Hypothalamus (tissue), 51 donors: ENCODE data around the gene CELSR1.
"Not testable (repeated sequence)": the region's sequence is repeated elsewhere in the genome, so short reads cannot be mapped to it uniquely, and the experiment has no call there.

Experiments used
- DNase-seq, 51 donors: peaks; one replicate each; lab custom pipeline; 2025; lab: John Stamatoyannopoulos, UW

CELSR1 gene

DNA sequence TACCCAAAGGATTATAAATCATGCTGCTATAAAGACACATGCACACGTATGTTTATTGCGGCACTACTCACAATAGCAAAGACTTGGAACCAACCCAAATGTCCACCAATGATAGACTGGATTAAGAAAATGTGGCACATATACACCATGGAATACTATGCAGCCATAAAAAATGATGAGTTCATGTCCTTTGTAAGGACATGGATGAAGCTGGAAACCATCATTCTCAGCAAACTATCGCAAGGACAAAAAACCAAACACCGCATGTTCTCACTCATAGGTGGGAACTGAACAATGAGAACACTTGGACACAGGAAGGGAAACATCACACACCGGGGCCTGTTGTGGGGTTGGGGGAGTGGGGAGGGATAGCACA, 21.3 kb downstream of the CELSR1 start:
- DNase-seq, result not testable (repeated sequence)

DNA sequence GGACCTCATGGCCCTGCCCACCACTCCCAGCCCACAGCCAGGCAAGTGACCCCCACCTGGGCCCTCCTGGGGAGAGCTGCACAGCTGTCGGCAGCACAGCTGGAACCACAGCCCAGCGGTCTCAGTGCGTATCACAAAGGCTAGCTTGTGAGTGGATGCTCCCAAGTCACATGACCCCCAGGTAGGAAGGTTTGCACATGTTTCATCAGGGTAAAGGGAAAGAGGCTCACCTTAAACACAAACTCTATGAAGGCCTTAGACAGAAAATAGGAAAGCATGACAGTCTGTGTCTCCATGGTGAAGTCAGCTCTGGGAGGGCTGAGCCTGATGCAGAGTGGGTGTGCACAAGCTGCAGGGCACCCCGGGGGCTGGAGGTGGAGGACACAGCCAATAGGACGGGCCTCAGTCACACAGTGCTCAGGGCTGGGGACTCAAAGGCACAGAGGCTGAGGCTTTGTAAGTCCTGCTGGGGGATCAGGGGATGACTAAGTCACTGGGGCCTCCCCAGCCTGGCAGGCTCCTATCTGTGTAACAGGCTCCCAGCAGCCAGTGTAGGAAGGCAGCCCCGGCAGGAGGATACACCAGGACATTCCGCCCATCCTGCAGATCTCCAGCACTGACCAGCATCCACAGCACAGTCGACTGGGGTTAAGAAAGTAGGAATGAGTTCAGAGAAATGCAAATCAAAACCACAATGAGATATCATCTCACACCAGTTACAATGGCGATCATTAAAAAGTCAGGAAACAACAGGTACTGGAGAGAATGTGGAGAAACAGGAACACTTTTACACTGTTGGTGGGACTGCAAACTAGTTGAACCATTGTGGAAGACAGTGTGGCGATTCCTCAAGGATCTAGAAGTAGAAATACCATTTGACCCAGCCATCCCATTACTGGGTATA, 22.0 kb downstream of the CELSR1 start:
- no peak for DNase-seq

DNA sequence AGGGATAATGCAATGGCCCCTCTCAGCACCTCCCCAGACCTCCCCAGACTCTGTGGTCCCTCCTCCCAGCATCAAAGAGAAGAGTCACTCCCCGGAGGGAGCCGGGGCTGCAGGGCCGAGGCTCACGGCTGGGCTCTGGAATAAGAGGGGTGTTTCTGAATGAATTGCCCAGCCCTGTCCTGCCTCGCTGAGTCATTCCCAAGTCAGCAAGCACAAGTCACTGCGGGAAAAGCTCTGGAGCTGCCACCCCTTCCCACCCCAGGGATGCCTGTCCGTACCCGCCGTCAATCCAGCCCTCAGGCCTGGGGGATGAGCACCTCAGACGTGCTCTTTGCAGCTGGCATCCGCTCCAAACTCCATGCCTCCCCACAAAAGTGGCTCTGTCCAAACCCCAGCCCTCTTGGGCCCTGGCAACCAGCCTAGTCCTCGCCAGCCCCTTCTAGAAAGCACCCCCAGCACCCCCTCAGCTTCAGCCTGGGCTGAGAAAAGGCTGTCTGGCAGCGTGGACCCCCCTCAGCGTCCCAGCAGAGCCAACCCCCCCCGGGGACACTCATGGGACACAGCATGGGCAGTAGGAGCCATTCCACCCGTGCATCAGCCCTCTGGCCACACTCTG, 22.7 kb downstream of the CELSR1 start:
- DNase-seq, result no peak

GRCh38 chr22:46513908-46514550, 23.4 kb downstream of the CELSR1 start:
- no peak for DNase-seq

GRCh38 chr22:46512683-46513082, 24.7 kb downstream of the CELSR1 start:
- no peak for DNase-seq

DNA sequence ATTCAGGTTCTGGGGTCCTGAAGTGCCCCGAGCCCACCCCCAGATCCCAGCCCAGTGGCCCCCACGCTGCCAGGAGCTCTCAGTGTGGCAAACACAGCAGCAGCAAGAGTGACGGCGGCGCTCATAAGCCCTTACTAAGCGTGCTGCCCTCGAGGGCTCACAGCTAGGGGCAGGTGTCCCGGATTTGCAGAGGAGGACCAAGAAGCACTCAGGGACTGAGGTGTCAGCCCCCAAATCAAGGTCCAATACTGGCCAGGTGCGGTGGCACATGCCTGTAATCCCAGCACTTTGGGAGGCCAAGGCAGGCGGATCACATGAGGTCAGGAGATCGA, 25.4 kb downstream of the CELSR1 start:
- DNase-seq, result no peak

DNA sequence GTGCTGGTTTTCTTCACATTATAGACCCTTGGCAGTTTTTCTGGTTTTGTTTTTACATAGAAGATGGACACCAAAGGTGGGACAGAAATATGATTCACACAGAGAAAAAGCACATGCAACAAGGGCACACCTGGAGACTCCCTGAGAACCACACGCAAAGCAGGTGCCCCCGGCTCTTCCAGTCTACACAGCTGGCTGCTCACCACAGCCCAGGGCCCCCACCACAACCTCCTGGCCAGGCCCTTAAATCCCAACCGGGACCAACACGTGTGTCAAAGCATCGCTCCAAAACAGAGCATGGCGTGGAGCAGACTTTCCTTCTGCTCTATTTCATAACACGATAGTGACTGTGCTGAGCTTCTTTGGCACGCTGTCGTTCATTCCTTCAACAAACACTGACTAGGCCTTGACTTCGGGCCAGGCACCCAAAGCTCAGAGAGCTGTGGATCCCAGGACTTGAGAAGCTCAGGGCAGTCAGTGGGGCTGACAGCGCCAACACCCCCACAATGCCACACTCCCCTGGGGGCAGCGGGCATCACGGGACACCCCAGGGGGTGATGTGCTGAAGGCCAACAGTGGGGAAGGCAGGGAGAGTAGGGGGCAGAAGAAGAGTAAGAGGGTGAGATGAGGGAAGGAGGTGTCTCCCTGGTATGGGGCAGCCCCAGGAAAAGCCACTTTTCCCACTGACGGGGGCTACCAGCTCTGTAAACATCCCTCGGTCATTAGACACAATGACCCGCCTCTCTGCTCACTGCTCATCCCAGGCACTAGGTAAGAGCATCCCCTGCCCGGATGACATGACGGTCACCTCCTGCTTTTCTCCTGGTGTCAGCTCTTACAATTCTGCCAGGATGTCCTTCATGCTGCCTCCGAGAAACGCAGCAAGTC, 26.0 kb downstream of the CELSR1 start:
- DNase-seq, result no peak

- no peak for DNase-seq
Measured at GRCh38 chr22:46509416-46510089, 27.9 kb downstream of the CELSR1 start.

- DNase-seq, result no peak
Measured at GRCh38 chr22:46508491-46508999, 28.9 kb downstream of the CELSR1 start.

DNA sequence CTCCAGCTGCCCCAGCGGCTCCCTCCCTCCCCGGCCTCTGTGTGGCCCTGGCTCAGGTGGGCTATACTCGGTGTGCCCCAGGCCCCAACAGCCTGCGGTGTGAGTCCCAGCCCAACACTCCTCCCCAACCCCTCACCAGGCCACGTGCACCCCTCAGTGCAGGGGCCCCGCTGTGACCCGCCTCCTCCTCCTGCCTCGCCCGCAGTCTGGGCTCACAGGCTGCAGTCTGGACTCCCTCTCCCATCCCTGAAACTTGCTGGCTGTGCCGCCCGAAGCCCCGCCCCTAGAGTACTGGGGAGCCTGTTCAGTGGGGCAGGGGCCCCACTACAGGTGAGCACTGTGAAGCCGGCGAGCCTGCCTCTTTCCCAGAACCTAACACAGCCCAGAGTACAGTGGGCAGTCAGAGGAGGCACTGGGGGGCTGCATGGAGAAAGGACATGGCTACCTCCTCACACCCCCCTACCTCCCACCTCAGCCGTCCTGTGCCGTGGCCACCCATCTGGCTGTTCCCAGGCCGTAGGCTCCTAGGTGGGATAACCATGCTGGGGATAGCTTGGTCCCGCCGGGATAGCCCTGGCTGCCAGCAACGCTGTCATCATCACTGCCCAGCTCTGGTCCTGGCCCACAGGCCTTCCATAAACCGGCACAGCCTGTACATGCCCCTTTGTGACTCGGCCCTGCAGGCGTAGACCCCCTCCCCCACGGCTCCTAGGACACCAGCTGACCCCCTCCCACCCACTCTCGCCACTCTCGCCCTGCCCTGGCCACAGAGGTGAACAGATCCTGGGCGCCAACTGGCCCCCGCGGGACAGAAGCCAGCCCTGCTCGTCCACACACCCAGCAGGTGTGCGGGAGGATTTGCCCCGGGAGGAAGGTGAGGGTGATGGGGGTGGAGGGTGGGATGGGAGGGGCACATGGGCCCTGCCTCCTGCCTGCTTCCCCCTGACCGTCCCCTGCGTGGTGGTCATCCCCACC, 29.7 kb downstream of the CELSR1 start:
- no peak for DNase-seq

DNA sequence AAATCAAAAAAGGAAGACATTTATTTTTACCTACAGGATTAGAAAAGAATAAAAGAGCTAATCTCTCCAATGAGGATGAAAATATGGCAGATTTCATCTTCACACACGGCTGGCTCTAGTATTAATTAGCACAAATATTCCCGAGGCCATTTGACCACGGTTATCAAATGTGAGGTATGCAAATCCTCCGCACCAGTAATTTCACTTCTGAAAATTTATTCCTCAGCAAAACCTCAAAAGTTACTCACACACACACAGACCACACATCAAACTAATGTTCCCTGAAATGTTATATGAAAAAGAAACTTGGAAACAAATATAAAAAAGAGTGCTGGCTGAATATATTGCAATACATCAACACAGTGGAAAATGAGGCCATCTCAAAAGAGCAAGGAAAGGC, 32.8 kb downstream of the CELSR1 start:
- no peak for DNase-seq

DNA sequence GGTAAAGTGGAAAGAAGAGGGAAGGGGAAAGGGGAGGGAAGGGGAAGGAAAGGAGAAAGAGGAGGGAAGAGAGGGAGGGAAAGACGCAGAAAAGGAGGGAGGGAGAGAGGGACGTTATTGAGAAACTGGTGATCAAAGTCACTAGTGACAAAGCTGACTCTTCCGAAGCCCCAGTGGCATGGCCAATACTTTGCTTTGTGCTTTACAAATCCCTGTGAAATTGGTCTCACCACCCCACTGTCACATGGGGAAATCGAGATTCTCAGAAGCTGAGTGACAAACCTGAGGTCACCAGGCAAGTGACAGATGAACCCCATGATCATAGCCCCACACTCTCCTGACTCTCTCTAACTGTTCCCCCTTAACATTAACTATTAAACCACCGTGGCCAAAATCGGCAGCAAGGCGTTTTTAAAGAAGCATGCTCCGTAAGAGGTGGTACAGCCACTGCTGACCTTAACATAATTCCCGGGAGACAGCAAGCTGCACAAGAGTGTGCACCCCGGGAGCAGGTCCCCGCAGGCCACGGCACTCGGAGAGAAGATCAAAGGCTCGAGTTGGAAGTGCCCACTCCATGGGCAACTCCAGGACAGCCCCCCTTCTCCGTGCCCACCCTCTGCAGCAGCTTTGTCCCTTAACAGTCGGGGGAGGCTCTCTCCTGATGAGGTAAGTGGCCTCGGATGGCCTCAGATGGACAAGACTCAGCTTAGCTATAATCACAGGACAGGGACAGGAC, 34.8 kb downstream of the CELSR1 start:
- no peak for DNase-seq

DNA sequence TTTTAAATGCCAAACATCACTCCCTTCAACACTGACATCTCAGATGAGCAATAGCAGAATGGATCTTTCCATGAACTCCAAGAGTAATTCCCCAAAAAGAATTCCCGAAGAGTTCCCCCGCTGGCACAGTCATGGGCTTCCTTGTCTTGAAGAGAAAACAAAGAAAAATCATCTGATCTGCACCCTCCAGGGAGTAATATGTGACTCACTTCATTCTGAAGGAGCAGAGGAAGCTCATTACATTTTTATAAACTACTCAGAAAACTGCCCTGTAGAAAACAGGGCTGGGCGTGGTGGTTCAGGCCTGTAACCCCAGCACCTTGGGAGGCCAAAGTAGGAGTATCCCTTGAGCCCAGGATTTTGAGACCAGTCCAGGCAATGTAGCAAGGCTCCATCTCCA, 35.7 kb downstream of the CELSR1 start:
- DNase-seq, result peak in 1 of 51 donors; percentile 4

GRCh38 chr22:46501265-46501664, 36.2 kb downstream of the CELSR1 start:
- not testable (repeated sequence) for DNase-seq

DNA sequence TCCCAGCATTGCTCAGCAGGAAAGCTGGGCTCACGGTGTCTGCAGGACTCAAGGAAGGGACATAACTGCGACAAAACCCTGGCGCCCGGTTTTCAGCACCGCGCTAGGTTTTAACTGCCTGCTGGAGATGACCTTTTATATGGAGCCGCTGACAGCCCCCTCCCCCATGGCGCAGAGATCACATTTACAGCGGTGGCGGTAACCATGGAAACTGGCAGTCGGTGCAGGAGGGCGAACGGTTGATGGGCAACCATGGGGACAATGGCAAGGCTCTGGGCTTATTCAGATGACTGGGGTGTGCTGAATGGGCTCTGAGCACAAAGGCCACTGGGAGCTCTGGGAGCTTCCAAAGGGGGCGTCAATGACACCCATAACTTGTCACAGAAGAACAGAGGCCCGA, 37.2 kb downstream of the CELSR1 start:
- DNase-seq, result peak in 33 of 51 donors; percentile 2 to 68 (median 35)

GRCh38 chr22:46499805-46500189, 37.6 kb downstream of the CELSR1 start:
- no peak for DNase-seq

- DNase-seq, result no peak
Measured at GRCh38 chr22:46491946-46492345, 45.5 kb downstream of the CELSR1 start.

GRCh38 chr22:46490538-46490937, 46.9 kb downstream of the CELSR1 start:
- no peak for DNase-seq
